Left lung (tissue), 10 donors: Measurements from ENCODE around the gene ADD2. TPM values are rescaled to one million over a fixed set of nuclear protein-coding genes. Genes with fewer than 3 reads are reported as not detected.

ENCODE experiments used
- ATAC-seq: fragments of 200-7000 bp; cut with Tn5 transposase; one replicate; pipeline ENCODE4 v1.9.1; 2020; ENCODE audit warnings: moderate library complexity
- DNase-seq, 4 donors: peaks; one replicate each; pipeline ENCODE4 v3.0.0-alpha.2; 2013 to 2020
- H3K27ac ChIP-seq, 2 donors: fragments of 200-600 bp; sonication (generic) in 1 of 2; one replicate each; pipeline versions ENCODE4 v1.5.0 to v1.8.0; 2020 to 2021
- H3K27me3 ChIP-seq, 2 donors: fragments of 200-600 bp; sonication (generic) in 1 of 2; one replicate each; pipeline versions ENCODE4 v1.5.0 to v1.8.0; 2020 to 2021
- H3K36me3 ChIP-seq, 2 donors: fragments of 200-600 bp; sonication (generic) in 1 of 2; one replicate each; pipeline versions ENCODE4 v1.5.0 to v1.8.0; 2020 to 2021
- H3K4me1 ChIP-seq, 2 donors: fragments of 200-600 bp; one replicate each; pipeline ENCODE4 v1.8.0; 2021
- H3K4me3 ChIP-seq, 2 donors: fragments of 200-600 bp; sonication (generic) in 1 of 2; one replicate each; pipeline versions ENCODE4 v1.5.0 to v1.8.0; 2020 to 2021; ENCODE audit warnings: mild to moderate bottlenecking in 1 of 2
- H3K9me3 ChIP-seq, 2 donors: fragments of 200-600 bp; sonication (generic) in 1 of 2; one replicate each; pipeline versions ENCODE4 v1.5.0 to v1.8.0; 2020 to 2021
- intact Hi-C, 2 donors: fragments of 100-400 bp; cut with DNase I; formaldehyde crosslinking; loops; one replicate each; pipeline versions ENCODE4 v1.11.2 to v1.14.2; 2022
- polyA plus RNA-seq, 6 donors: library from polyadenylated mRNA; unstranded; fragments of 120-200 nt; gene quantifications; one replicate each; pipeline ENCODE4 v1.2.1, GENCODE V29; 2013; ENCODE audit not compliant: insufficient read length in 6 of 6
- total RNA-seq, 2 donors: library from RNA; stranded (reverse); fragmentation: NEBNext Ultra II Directional; extraction: Animal tissue kit (Norgen Biotek cat#: 25700); gene quantifications; one replicate each; pipeline ENCODE4 v1.2.1, GENCODE V29; 2021
- TF ChIP-seq, protein P1 (sequence below), 2 donors: fragments of 200-600 bp; sonication (generic) in 1 of 2; IDR thresholded peaks; one replicate each; pipeline versions ENCODE4 v1.5.0 to v1.8.0; 2021; ENCODE audit warnings: antibody characterized with exemption in 2 of 2
- donor health status: DM: no; HTN: yes; CAD: no.
- donor health status: DM: no; HTN: no; CAD: no.

Gene ADD2
- total and polyA plus RNA-seq, 8 donors = 0.92 to 12.2 (median 6.5) TPM

DNA sequence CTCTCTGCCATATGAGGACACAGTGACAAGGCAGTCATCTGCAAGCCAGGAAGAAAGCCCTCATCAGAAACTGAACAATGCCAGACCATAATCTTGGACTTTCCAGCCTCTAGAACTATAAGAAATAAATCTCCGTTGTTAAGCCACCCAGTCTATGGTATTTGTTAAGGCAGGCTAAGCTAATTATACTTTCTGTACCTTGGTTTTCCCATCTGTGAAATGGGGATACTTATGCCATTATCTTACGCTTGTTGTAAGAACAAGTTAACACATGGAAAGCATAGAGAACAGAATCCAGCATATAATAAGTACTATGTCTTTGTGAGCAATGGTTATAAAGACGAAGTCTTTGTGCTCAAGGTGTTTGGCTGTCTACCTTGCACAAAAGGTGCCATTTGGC, 8.3 kb upstream of the ADD2 start:
- Histone ChIP-seq H3K4me1 (no peaks in the 10 kb centered on the region), H3K27me3 (peaks cover 0 to 45% of the 10 kb centered on the region in 2 donors), H3K27ac (no peak overlapping the region), H3K36me3 (no peaks in the 10 kb centered on the region), H3K9me3 (no peaks in the 10 kb centered on the region), H3K4me3 (no peak overlapping the region)
- TF ChIP-seq, protein P1, sequence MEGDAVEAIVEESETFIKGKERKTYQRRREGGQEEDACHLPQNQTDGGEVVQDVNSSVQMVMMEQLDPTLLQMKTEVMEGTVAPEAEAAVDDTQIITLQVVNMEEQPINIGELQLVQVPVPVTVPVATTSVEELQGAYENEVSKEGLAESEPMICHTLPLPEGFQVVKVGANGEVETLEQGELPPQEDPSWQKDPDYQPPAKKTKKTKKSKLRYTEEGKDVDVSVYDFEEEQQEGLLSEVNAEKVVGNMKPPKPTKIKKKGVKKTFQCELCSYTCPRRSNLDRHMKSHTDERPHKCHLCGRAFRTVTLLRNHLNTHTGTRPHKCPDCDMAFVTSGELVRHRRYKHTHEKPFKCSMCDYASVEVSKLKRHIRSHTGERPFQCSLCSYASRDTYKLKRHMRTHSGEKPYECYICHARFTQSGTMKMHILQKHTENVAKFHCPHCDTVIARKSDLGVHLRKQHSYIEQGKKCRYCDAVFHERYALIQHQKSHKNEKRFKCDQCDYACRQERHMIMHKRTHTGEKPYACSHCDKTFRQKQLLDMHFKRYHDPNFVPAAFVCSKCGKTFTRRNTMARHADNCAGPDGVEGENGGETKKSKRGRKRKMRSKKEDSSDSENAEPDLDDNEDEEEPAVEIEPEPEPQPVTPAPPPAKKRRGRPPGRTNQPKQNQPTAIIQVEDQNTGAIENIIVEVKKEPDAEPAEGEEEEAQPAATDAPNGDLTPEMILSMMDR (IDR thresholded peaks at IDR 0.05) = no peak
- DNase-seq = no peak
- intact Hi-C loops = no loop called here
- ATAC-seq = no peak

DNA sequence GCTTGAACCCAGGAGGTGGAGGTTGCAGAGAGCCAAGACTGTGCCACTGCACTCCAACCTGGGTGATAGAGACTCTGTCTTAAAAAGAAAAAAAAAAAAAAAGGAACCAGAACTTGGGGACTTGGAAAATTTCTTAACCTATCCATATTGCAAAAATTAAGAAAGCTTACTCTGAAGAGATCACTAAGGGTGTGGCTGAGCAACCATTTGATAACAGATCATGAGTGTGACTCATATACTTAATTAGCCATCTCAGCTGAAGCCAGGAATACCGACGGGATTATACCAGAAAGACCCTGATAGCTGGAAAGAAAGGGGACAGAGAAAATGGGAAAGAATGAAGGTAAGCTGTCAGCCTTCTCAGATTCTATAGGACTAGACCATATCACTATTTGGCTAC, 7.1 kb upstream of the ADD2 start:
- Histone ChIP-seq H3K9me3 (no peaks in the 10 kb centered on the region), H3K27me3 (peaks cover 0 to 55% of the 10 kb centered on the region in 2 donors)
- no peak for ATAC-seq

DNA sequence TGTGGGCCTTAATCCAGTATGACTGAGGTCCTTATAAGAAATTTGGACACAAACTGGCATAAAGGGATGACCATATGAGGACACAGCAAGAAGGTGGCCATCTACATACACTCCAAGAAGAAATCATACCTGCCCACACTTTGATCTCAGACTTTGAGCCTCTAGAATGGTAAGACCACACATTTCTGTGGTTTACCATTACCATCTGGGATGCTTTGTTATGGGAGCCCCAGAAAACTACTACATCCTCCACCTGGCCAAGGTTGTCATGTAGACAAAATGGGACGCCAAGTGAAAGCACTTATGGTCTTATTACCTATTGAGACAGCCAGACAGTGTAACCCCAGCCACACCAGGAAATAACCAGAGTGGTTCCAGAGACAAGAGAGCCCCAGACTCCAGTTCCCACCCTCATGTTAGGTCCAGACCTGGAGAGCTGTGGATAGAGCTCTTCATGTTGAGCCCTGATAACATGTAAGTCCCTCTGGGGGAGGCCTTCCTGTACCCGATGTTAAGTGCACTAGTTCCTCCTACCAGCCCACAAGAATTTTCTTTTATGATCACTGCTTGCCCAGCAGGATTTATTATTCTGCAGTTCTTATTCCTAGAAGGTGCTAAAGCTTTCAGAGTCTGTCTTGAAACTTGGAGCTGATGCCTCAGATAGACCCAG, 4.6 kb upstream of the ADD2 start:
- H3K4me3 ChIP-seq = no peak overlapping the region
- TF ChIP-seq, protein P1 (IDR thresholded peaks at IDR 0.05) = no peak
- ATAC-seq (no peak), DNase-seq (no peak)
- H3K4me1 ChIP-seq = peaks cover 3 to 5% of the 10 kb centered on the region in 2 donors
- H3K9me3 ChIP-seq = no peaks in the 10 kb centered on the region
- no peaks in the 10 kb centered on the region for H3K36me3 ChIP-seq
- intact Hi-C loops = no loop called here
- H3K27ac ChIP-seq = no peak overlapping the region
- peaks cover 12 to 75% of the 10 kb centered on the region in 2 donors for H3K27me3 ChIP-seq

More for the DNA sequence above, 7.1 kb upstream of the ADD2 start:
- no peaks in the 10 kb centered on the region for H3K4me1 ChIP-seq
- no peak for DNase-seq
- intact Hi-C loops = no loop called here
- no peaks in the 10 kb centered on the region for H3K36me3 ChIP-seq
- H3K27ac ChIP-seq = no peak overlapping the region
- TF ChIP-seq, protein P1 (IDR thresholded peaks at IDR 0.05) = no peak
- no peak overlapping the region for H3K4me3 ChIP-seq

DNA sequence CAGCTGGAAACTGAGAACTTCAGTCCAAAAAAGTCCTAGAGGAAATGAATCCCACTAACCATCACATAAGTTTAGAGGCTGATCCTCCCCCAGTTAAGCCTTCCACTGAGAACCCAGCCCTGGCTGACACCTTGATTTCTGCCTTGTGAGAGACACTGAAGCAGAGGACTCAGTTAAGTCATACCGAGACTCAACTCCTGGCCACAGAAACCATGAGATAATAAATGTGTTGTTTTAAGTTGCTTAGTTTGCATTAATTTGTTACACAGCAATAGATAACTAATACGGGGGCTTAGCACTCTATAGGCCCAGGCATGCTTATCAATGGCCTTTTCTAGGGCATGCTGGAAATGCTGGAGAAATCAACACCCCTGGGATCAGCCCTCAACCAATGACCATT, 3.4 kb upstream of the ADD2 start:
- Histone ChIP-seq H3K27me3 (peaks cover 24 to 86% of the 10 kb centered on the region in 2 donors), H3K9me3 (no peaks in the 10 kb centered on the region), H3K36me3 (no peaks in the 10 kb centered on the region), H3K27ac (no peak overlapping the region), H3K4me3 (no peak overlapping the region), H3K4me1 (peaks cover 6 to 16% of the 10 kb centered on the region in 2 donors)
- DNase-seq = no peak
- ATAC-seq = no peak
- intact Hi-C loops = no loop called here
- TF ChIP-seq, protein P1 (IDR thresholded peaks at IDR 0.05) = no peak

DNA sequence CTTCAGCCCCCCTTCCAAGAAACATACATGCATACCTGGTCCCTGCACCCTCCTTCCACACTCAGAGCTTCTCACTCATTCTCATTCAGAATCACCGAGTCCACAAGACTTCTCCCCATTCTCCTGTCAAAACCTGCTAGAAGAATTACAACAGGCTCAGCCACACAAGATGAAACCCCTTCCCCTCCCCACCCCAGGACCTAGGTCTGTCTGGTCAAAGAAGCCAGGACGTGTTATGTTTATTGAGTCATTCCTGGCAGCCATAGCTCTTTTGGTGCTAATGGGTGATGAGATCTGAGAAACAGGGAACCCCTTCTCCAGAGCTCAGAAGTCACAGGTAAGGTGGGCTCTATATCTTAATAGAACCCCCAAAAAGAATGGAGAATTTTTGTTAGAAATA, 1.4 kb upstream of the ADD2 start:
- peaks cover 6 to 18% of the 10 kb centered on the region in 2 donors for H3K4me1 ChIP-seq
- H3K4me3 ChIP-seq = no peak overlapping the region
- no peaks in the 10 kb centered on the region for H3K36me3 ChIP-seq
- DNase-seq (no peak), ATAC-seq (no peak)
- peaks cover 31 to 97% of the 10 kb centered on the region in 2 donors for H3K27me3 ChIP-seq
- TF ChIP-seq, protein P1 (IDR thresholded peaks at IDR 0.05) = no peak
- H3K27ac ChIP-seq = no peak overlapping the region
- no peaks in the 10 kb centered on the region for H3K9me3 ChIP-seq
- intact Hi-C loops = no loop called here
